Measurements from ENCODE around the gene CEBPG.

- TF ChIP-seq CTCF (IDR thresholded peaks at IDR 0.05), result peak; percentile 64
- TF ChIP-seq SIN3A (IDR thresholded peaks at IDR 0.05; ENCODE audit: borderline replicate concordance, insufficient read depth, low read depth, low read length), result no peak
- no peak for TF ChIP-seq POLR2AphosphoS5 (IDR thresholded peaks at IDR 0.05; ENCODE audit: low read depth, low read length)
- no peak for TF ChIP-seq TCF7L2 (IDR thresholded peaks at IDR 0.05; ENCODE audit: low read depth, low read length)
- TF ChIP-seq REST (IDR thresholded peaks at IDR 0.05; ENCODE audit: insufficient read depth in 1 of 2, low read depth in 2 of 2, low read length in 1 of 2), result no peak
Measured at GRCh38 chr19:33402421-33403220, 29.1 kb downstream of the CEBPG start.

Measured in Panc1 (cell line).